ENCODE data around the gene MAGEA3.
"Not testable (repeated sequence)": the region's sequence is repeated elsewhere in the genome, so short reads cannot be mapped to it uniquely, and the experiment has no call there.

MAGEA3 gene

DNA sequence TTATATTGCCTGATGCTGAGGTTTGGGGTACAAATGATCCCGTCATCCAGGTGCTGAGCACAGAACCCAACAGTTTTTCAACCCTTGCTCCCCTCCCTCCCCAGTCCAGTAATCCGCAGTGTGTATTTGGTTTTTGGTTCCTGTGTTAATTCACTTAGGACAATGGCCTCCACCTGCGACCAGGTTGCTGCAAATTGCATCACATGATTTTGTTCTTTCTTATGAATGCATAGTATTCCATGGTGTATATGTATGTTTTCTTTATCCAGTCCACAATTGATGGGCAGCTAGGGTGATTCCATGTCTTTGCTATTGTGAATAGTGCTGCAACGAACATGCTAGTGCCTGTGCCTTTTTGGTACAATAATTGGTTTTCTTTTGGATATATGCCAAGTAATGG, 35.5 kb upstream of the MAGEA3 start:
- H3K27me3 ChIP-seq (replicated peaks; ENCODE audit: insufficient read depth, low read length): no peaks in the 10 kb centered on the region
- H3F3A ChIP-seq (ENCODE audit: insufficient read depth, low read length): no peaks in the 10 kb centered on the region
- H4K20me1 ChIP-seq (ENCODE audit: insufficient read depth, low read length): no peaks in the 10 kb centered on the region
- no peaks in the 10 kb centered on the region for H3K79me2 ChIP-seq (ENCODE audit: low read length)
- no peak overlapping the region for H3K4me2 ChIP-seq (ENCODE audit: low read depth, low read length)
- DNase-seq: no peak
- H3K4me1 ChIP-seq (ENCODE audit: low read length): no peaks in the 10 kb centered on the region
- no peak overlapping the region for H3K27ac ChIP-seq (ENCODE audit: low read length)
- H3K36me3 ChIP-seq (replicated peaks; ENCODE audit: insufficient read depth, low read length): no peaks in the 10 kb centered on the region
- no peaks in the 10 kb centered on the region for H3K9me3 ChIP-seq (replicated peaks; ENCODE audit: insufficient read depth, low read length)
- TF ChIP-seq, protein P1, sequence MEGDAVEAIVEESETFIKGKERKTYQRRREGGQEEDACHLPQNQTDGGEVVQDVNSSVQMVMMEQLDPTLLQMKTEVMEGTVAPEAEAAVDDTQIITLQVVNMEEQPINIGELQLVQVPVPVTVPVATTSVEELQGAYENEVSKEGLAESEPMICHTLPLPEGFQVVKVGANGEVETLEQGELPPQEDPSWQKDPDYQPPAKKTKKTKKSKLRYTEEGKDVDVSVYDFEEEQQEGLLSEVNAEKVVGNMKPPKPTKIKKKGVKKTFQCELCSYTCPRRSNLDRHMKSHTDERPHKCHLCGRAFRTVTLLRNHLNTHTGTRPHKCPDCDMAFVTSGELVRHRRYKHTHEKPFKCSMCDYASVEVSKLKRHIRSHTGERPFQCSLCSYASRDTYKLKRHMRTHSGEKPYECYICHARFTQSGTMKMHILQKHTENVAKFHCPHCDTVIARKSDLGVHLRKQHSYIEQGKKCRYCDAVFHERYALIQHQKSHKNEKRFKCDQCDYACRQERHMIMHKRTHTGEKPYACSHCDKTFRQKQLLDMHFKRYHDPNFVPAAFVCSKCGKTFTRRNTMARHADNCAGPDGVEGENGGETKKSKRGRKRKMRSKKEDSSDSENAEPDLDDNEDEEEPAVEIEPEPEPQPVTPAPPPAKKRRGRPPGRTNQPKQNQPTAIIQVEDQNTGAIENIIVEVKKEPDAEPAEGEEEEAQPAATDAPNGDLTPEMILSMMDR (IDR thresholded peaks at IDR 0.05; ENCODE audit: low read length): no peak
- TF ChIP-seq EZH2phosphoT487 (IDR thresholded peaks at IDR 0.05; ENCODE audit: low read length): no peak
- TF ChIP-seq EZH2 (optimal IDR thresholded peaks at IDR 0.05; ENCODE audit: low read depth, low read length): no peak
- no peak overlapping the region for H3K4me3 ChIP-seq (ENCODE audit: low read length)
- H3K9me2 ChIP-seq (replicated peaks; ENCODE audit: insufficient read depth, low read length): no peaks in the 10 kb centered on the region
- no peak overlapping the region for H2AFZ ChIP-seq (ENCODE audit: low read length)
- no peak overlapping the region for H3K9ac ChIP-seq (ENCODE audit: low read length)

DNA sequence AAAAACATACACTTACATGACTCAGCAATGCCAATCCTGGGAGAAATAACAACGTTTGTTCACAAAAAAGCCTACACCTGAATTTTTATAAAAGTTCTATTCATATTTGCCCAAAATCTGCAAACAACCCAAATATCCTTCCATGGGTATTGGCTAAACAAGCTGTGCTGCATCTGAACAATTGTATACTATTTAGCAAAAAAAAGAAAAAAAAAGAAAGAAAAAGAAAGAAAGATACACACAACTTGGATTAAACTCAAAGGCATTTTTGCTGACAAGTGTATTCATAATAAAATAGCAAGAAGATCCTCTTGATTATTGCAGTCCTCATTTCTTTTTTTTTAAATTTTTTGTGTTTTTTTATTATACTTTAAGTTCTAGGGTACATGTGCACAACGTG, 24.5 kb upstream of the MAGEA3 start:
- TF ChIP-seq, protein P1 (IDR thresholded peaks at IDR 0.05; ENCODE audit: low read length): no peak
- TF ChIP-seq EZH2 (optimal IDR thresholded peaks at IDR 0.05; ENCODE audit: low read depth, low read length): no peak
- no peak overlapping the region for H3K9ac ChIP-seq (ENCODE audit: low read length)
- H3K4me3 ChIP-seq (ENCODE audit: low read length): no peak overlapping the region
- no peaks in the 10 kb centered on the region for H3K9me2 ChIP-seq (replicated peaks; ENCODE audit: insufficient read depth, low read length)
- no peaks in the 10 kb centered on the region for H3K4me1 ChIP-seq (ENCODE audit: low read length)
- no peak overlapping the region for H3K4me2 ChIP-seq (ENCODE audit: low read depth, low read length)
- no peaks in the 10 kb centered on the region for H3K27me3 ChIP-seq (replicated peaks; ENCODE audit: insufficient read depth, low read length)
- DNase-seq: no peak
- H3F3A ChIP-seq (ENCODE audit: insufficient read depth, low read length): no peaks in the 10 kb centered on the region
- no peaks in the 10 kb centered on the region for H4K20me1 ChIP-seq (ENCODE audit: insufficient read depth, low read length)
- H2AFZ ChIP-seq (ENCODE audit: low read length): no peak overlapping the region
- H3K27ac ChIP-seq (ENCODE audit: low read length): no peak overlapping the region
- H3K79me2 ChIP-seq (ENCODE audit: low read length): no peaks in the 10 kb centered on the region
- H3K9me3 ChIP-seq (replicated peaks; ENCODE audit: insufficient read depth, low read length): no peaks in the 10 kb centered on the region
- no peaks in the 10 kb centered on the region for H3K36me3 ChIP-seq (replicated peaks; ENCODE audit: insufficient read depth, low read length)

DNA sequence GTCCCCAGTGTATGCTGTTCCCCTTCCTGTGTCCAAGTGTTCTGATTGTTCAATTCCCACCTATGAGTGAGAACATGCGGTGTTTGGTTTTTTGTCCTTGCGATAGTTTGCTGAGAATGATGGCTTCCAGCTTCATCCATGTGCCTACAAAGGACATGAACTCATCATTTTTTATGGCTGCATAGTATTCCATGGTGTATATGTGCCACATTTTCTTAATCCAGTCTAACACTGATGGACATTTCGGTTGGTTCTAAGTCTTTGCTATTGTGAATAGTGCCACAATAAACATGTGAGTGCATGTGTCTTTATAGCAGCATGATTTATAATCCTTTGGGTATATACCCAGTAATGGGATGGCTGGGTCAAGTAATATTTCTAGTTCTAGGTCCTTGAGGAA, 23.9 kb upstream of the MAGEA3 start:
- not testable (repeated sequence) for H3K4me2 ChIP-seq (ENCODE audit: low read depth, low read length); H3K27ac ChIP-seq (ENCODE audit: low read length); DNase-seq; H3K9me3 ChIP-seq (replicated peaks; ENCODE audit: insufficient read depth, low read length); H3K9me2 ChIP-seq (replicated peaks; ENCODE audit: insufficient read depth, low read length); H3K4me1 ChIP-seq (ENCODE audit: low read length); H3K4me3 ChIP-seq (ENCODE audit: low read length); H2AFZ ChIP-seq (ENCODE audit: low read length); H3F3A ChIP-seq (ENCODE audit: insufficient read depth, low read length); H3K9ac ChIP-seq (ENCODE audit: low read length); H3K79me2 ChIP-seq (ENCODE audit: low read length); H4K20me1 ChIP-seq (ENCODE audit: insufficient read depth, low read length); H3K27me3 ChIP-seq (replicated peaks; ENCODE audit: insufficient read depth, low read length); H3K36me3 ChIP-seq (replicated peaks; ENCODE audit: insufficient read depth, low read length)

DNA sequence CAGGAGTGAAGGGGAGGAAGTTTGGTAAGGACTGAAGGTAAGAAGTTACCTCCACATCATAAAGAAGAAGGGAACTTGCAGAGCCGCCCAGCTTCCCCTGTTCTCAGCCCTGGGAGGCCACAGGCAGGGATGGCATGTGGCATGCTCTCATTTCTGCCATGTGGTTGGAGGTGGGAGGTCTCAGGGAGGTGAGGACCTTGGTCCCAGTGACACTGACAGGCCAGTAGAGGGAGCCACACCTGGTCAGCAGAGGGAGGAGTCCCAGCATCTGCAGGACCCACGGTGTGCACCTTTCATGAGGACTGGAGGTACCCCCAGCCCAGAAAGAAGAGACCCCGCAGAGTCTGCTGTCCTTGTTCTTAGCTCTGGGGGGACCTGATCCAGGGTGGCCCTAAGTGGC, 17.6 kb upstream of the MAGEA3 start:
- H4K20me1 ChIP-seq (ENCODE audit: insufficient read depth, low read length); H3K4me3 ChIP-seq (ENCODE audit: low read length); DNase-seq; H3F3A ChIP-seq (ENCODE audit: insufficient read depth, low read length); H3K27me3 ChIP-seq (replicated peaks; ENCODE audit: insufficient read depth, low read length); H3K9me3 ChIP-seq (replicated peaks; ENCODE audit: insufficient read depth, low read length); H3K9ac ChIP-seq (ENCODE audit: low read length); H3K36me3 ChIP-seq (replicated peaks; ENCODE audit: insufficient read depth, low read length); H3K79me2 ChIP-seq (ENCODE audit: low read length); H2AFZ ChIP-seq (ENCODE audit: low read length); H3K9me2 ChIP-seq (replicated peaks; ENCODE audit: insufficient read depth, low read length); H3K27ac ChIP-seq (ENCODE audit: low read length); H3K4me2 ChIP-seq (ENCODE audit: low read depth, low read length); H3K4me1 ChIP-seq (ENCODE audit: low read length): not testable (repeated sequence)

DNA sequence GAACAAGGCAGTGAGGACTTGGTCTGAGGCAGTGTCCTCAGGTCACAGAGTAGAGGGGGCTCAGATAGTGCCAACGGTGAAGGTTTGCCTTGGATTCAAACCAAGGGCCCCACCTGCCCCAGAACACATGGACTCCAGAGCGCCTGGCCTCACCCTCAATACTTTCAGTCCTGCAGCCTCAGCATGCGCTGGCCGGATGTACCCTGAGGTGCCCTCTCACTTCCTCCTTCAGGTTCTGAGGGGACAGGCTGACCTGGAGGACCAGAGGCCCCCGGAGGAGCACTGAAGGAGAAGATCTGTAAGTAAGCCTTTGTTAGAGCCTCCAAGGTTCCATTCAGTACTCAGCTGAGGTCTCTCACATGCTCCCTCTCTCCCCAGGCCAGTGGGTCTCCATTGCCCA, 1.8 kb downstream of the MAGEA3 start:
- not testable (repeated sequence) for H2AFZ ChIP-seq (ENCODE audit: low read length); H3F3A ChIP-seq (ENCODE audit: insufficient read depth, low read length); H3K36me3 ChIP-seq (replicated peaks; ENCODE audit: insufficient read depth, low read length); H3K9me2 ChIP-seq (replicated peaks; ENCODE audit: insufficient read depth, low read length); H3K9me3 ChIP-seq (replicated peaks; ENCODE audit: insufficient read depth, low read length); H3K79me2 ChIP-seq (ENCODE audit: low read length); H3K4me3 ChIP-seq (ENCODE audit: low read length); H3K4me1 ChIP-seq (ENCODE audit: low read length); H3K27ac ChIP-seq (ENCODE audit: low read length); DNase-seq; H3K27me3 ChIP-seq (replicated peaks; ENCODE audit: insufficient read depth, low read length); H3K9ac ChIP-seq (ENCODE audit: low read length); H4K20me1 ChIP-seq (ENCODE audit: insufficient read depth, low read length); H3K4me2 ChIP-seq (ENCODE audit: low read depth, low read length)

DNA sequence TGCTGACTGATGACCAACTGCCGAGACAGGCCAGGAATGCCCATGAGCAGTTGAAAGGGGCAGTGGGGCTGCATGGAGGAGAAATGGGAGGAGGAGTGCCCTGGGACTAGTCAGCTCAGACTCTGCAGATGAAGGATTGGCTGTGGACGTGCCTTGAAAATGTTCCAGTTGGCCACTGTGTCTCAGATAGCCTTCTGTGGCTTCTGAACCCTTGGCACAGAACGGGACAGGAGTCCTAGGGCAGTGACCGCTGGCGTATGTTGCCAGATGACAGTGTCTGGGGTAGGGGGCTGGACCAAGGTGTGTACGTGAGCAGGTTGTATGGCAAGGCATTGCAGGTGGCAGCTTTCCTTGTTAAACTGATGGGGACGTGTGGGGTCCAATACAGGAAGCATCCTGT, 7.9 kb downstream of the MAGEA3 start:
- DNase-seq; H2AFZ ChIP-seq (ENCODE audit: low read length); H3K9me3 ChIP-seq (replicated peaks; ENCODE audit: insufficient read depth, low read length); H3K79me2 ChIP-seq (ENCODE audit: low read length); H3K9ac ChIP-seq (ENCODE audit: low read length); H3K27me3 ChIP-seq (replicated peaks; ENCODE audit: insufficient read depth, low read length); H3F3A ChIP-seq (ENCODE audit: insufficient read depth, low read length); H3K9me2 ChIP-seq (replicated peaks; ENCODE audit: insufficient read depth, low read length); H4K20me1 ChIP-seq (ENCODE audit: insufficient read depth, low read length); H3K4me2 ChIP-seq (ENCODE audit: low read depth, low read length); H3K4me1 ChIP-seq (ENCODE audit: low read length); H3K4me3 ChIP-seq (ENCODE audit: low read length); H3K36me3 ChIP-seq (replicated peaks; ENCODE audit: insufficient read depth, low read length); H3K27ac ChIP-seq (ENCODE audit: low read length): not testable (repeated sequence)

DNA sequence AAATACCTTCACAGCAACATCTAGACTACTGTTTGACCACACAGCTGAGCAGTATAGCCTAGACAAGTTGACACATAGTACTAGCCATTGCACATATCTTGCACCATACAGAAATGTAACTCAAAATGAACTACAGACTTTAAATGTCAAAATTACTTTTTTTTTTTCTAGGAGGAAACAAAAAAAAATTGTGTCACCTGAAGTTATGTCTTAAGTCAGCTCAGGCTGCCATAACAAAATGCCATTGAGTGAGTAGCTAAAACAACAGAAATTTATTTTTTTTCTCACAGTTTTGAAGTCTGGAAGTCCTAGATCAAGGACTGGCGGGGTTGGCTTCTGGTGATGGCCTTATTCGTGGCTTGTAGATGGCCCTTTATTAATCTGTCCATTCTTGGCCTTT, 10.6 kb downstream of the MAGEA3 start, which contains the start of gene CSAG2:
Gene CSAG2, minus strand, starts transcription at position 101 of the 400 bp plus-strand sequence. CDS start 161 bp downstream, outside the sequence.
- H3K4me2 ChIP-seq (ENCODE audit: low read depth, low read length); H3K27me3 ChIP-seq (replicated peaks; ENCODE audit: insufficient read depth, low read length); DNase-seq; H2AFZ ChIP-seq (ENCODE audit: low read length); H4K20me1 ChIP-seq (ENCODE audit: insufficient read depth, low read length); H3K9me3 ChIP-seq (replicated peaks; ENCODE audit: insufficient read depth, low read length); H3K4me3 ChIP-seq (ENCODE audit: low read length); H3F3A ChIP-seq (ENCODE audit: insufficient read depth, low read length); H3K9me2 ChIP-seq (replicated peaks; ENCODE audit: insufficient read depth, low read length); H3K4me1 ChIP-seq (ENCODE audit: low read length); H3K9ac ChIP-seq (ENCODE audit: low read length); H3K79me2 ChIP-seq (ENCODE audit: low read length); H3K36me3 ChIP-seq (replicated peaks; ENCODE audit: insufficient read depth, low read length); H3K27ac ChIP-seq (ENCODE audit: low read length): not testable (repeated sequence)
